Thyroid gland (tissue), 4 donors: ENCODE data around the gene ADCY7. TPM values are rescaled to one million over a fixed set of nuclear protein-coding genes. Genes with fewer than 3 reads are reported as not detected.

Experiments used
- DNase-seq, 2 donors: peaks; one replicate each; pipeline ENCODE4 v3.0.0-alpha.2; 2019
- H3K27ac ChIP-seq, 3 donors: fragments of 200-600 bp; sonication (generic); 1 replicate in 2 of 3; 2 replicates in 1 of 3; pipeline ENCODE4 v1.5.1; 2016 to 2019; ENCODE audit warnings: mild to moderate bottlenecking in 1 of 3, moderate library complexity in 1 of 3
- H3K27me3 ChIP-seq: fragments of 200-600 bp; sonication (generic); one replicate; pipeline ENCODE4 v1.5.1; 2019
- H3K36me3 ChIP-seq, 2 donors: fragments of 200-600 bp; sonication (generic); one replicate each; pipeline ENCODE4 v1.5.1; 2016 to 2019
- H3K4me1 ChIP-seq, 2 donors: fragments of 200-600 bp; sonication (generic); one replicate each; pipeline ENCODE4 v1.5.1; 2017 to 2019
- H3K4me3 ChIP-seq, 3 donors: fragments of 200-600 bp; sonication (generic); replicated peaks in 1 of 3; 1 replicate in 2 of 3; 2 replicates in 1 of 3; pipeline ENCODE4 v1.5.1; 2016; ENCODE audit warnings: mild to moderate bottlenecking in 1 of 3
- H3K9me3 ChIP-seq: fragments of 200-600 bp; sonication (generic); one replicate; pipeline ENCODE4 v1.5.1; 2017
- POLR2A ChIP-seq, 2 donors: fragments of 450-650 bp; IDR thresholded peaks; one replicate each; pipeline ENCODE4 v1.6.1; 2017; ENCODE audit warnings: antibody characterized with exemption in 2 of 2, mild to moderate bottlenecking in 2 of 2, moderate library complexity in 1 of 2
- WGBS, 2 donors: methylation state at CpG; one replicate each; pipeline ENCODE4 v1.1.5; 2017; 5-methylcytosine and 5-hydroxymethylcytosine counted together
- intact Hi-C: fragments of 100-400 bp; cut with DNase I; formaldehyde crosslinking; loops from one replicate; pipeline ENCODE4 v1.15.1; 2023
- total RNA-seq, 4 donors: library from RNA; depleted of rRNA; stranded (reverse); fragments of >200 nt; gene quantifications; one replicate each; pipeline ENCODE4 v1.2.3, GENCODE V29; 2016
- TF ChIP-seq, protein P1 (sequence below), 6 experiments: fragments of 200-600 bp in 3 of 6; fragments of 450-650 bp in 3 of 6; sonication (generic) in 3 of 6; IDR thresholded peaks; one replicate each; pipeline ENCODE4 v1.5.1; 2016 to 2019; ENCODE audit warnings: antibody characterized with exemption in 6 of 6, mild to moderate bottlenecking in 2 of 6, inconsistent platforms in 1 of 6, moderate library complexity in 1 of 6

The ADCY7 gene
- total RNA-seq, 4 donors from 2014 or later = 4.2 to 8.2 (median 7.1) TPM

DNA sequence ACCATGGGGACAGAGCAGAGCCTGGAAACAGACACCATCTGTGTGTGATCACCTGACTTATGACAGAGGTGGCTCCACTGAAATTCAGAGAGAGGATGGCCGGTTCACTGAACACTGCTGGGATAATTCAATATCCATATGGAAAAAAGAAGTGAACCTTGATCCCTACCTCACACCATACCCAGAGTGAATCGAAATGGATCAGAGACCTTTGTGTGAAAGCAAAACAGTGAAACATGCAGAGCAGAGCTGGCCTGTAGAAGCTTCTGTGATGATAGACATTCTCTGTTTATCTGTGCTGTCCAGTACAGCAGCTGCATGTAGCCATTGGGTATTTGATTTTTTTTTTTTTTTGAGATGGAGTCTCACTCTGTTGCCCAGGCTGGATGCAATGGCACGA lies 20.3 kb downstream of the ADCY7 start:
- H3K36me3 ChIP-seq = no peaks in the 10 kb centered on the region
- no peak overlapping the region for H3K4me3 ChIP-seq
- no peak for DNase-seq
- no peaks in the 10 kb centered on the region for H3K27me3 ChIP-seq
- intact Hi-C loops = no loop called here
- no peak overlapping the region for H3K27ac ChIP-seq
- TF ChIP-seq, protein P1, sequence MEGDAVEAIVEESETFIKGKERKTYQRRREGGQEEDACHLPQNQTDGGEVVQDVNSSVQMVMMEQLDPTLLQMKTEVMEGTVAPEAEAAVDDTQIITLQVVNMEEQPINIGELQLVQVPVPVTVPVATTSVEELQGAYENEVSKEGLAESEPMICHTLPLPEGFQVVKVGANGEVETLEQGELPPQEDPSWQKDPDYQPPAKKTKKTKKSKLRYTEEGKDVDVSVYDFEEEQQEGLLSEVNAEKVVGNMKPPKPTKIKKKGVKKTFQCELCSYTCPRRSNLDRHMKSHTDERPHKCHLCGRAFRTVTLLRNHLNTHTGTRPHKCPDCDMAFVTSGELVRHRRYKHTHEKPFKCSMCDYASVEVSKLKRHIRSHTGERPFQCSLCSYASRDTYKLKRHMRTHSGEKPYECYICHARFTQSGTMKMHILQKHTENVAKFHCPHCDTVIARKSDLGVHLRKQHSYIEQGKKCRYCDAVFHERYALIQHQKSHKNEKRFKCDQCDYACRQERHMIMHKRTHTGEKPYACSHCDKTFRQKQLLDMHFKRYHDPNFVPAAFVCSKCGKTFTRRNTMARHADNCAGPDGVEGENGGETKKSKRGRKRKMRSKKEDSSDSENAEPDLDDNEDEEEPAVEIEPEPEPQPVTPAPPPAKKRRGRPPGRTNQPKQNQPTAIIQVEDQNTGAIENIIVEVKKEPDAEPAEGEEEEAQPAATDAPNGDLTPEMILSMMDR (IDR thresholded peaks at IDR 0.05) = no peak
- no peak for TF ChIP-seq POLR2A (IDR thresholded peaks at IDR 0.05)
- no peaks in the 10 kb centered on the region for H3K9me3 ChIP-seq
- 97 to 99% methylated on average over 3 of the region's 3 CpGs for WGBS, 2 donors
- peaks cover 0 to 4% of the 10 kb centered on the region in 2 donors for H3K4me1 ChIP-seq

GRCh38 chr16:50288026-50288425 lies 21.7 kb downstream of the ADCY7 start:
- Histone ChIP-seq H3K4me3 (no peak overlapping the region), H3K27me3 (no peaks in the 10 kb centered on the region), H3K27ac (no peak overlapping the region), H3K4me1 (peaks cover 0 to 4% of the 10 kb centered on the region in 2 donors), H3K36me3 (no peaks in the 10 kb centered on the region), H3K9me3 (no peaks in the 10 kb centered on the region)
- 92 to 93% methylated on average over 9 to 15 of the region's 17 CpGs for WGBS, 2 donors
- DNase-seq = no peak
- intact Hi-C loops = no loop called here
- TF ChIP-seq, protein P1 (IDR thresholded peaks at IDR 0.05) = no peak
- TF ChIP-seq POLR2A (IDR thresholded peaks at IDR 0.05) = no peak

- Histone ChIP-seq H3K4me1 (peaks cover 0 to 4% of the 10 kb centered on the region in 2 donors), H3K27me3 (no peaks in the 10 kb centered on the region), H3K27ac (no peak overlapping the region), H3K36me3 (no peaks in the 10 kb centered on the region), H3K4me3 (no peak overlapping the region), H3K9me3 (no peaks in the 10 kb centered on the region)
- TF ChIP-seq POLR2A (IDR thresholded peaks at IDR 0.05) = no peak
- TF ChIP-seq, protein P1 (IDR thresholded peaks at IDR 0.05) = no peak
- intact Hi-C loops = no loop called here
- DNase-seq = no peak
- WGBS, 2 donors = 83 to 88% methylated on average over 3 of the region's 3 CpGs
Measured at GRCh38 chr16:50288920-50289319, 22.6 kb downstream of the ADCY7 start.

DNA sequence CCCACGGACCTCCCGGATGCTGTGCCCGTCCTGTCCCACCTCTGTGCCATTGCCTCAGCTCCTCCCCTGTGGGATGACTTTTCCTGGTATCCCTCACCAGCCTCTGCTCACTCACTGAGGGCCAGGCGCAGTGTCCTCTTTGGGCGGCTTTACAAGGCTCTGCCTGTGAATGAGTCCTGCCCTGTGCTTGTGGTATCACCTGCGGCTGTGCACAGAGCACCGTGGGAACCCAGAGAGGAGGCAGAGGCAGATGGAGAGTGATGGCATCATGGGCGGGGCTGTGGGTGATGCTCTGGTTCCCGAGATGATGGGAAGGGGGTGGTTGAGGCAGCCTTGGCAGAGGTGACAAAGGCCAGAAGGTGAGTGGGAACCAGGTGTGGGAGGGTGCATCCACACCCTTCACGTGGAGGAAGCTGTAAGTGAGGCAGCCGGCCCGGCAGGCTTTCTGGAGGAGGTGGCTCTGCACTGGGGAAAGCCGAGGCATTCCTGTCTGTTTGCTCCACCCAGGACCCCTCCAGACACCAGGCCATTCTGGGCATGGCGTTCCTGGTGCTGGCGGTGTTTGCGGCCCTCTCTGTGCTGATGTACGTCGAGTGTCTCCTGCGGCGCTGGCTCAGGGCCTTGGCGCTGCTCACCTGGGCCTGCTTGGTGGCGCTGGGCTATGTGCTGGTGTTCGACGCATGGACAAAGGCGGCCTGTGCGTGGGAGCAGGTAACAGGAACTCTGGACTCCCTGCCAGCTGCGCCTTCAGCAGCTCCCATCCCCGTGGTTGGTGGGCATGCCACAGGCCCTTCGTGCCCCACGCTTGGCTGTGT lies 23.8 kb downstream of the ADCY7 start:
- no peak for TF ChIP-seq POLR2A (IDR thresholded peaks at IDR 0.05)
- TF ChIP-seq, protein P1 (IDR thresholded peaks at IDR 0.05) = no peak
- 93 to 94% methylated on average over 26 to 30 of the region's 30 CpGs for WGBS, 2 donors
- Histone ChIP-seq H3K9me3 (no peaks in the 10 kb centered on the region), H3K27me3 (no peaks in the 10 kb centered on the region), H3K27ac (no peak overlapping the region), H3K4me3 (no peak overlapping the region), H3K4me1 (no peaks in the 10 kb centered on the region), H3K36me3 (no peaks in the 10 kb centered on the region)
- DNase-seq = no peak
- intact Hi-C loops = no loop called here

GRCh38 chr16:50290856-50291255 lies 24.5 kb downstream of the ADCY7 start:
- no peak overlapping the region for H3K4me3 ChIP-seq
- 80 to 95% methylated on average over 1 to 3 of the region's 6 CpGs for WGBS, 2 donors
- H3K9me3 ChIP-seq = no peaks in the 10 kb centered on the region
- H3K4me1 ChIP-seq = no peaks in the 10 kb centered on the region
- no peaks in the 10 kb centered on the region for H3K36me3 ChIP-seq
- no peak overlapping the region for H3K27ac ChIP-seq
- no peak for DNase-seq
- intact Hi-C loops = no loop called here
- H3K27me3 ChIP-seq = no peaks in the 10 kb centered on the region
- no peak for TF ChIP-seq POLR2A (IDR thresholded peaks at IDR 0.05)
- TF ChIP-seq, protein P1 (IDR thresholded peaks at IDR 0.05) = no peak
